Caco-2 (cell line): ENCODE data around the gene BUD13. TPM values are rescaled to one million over a fixed set of nuclear protein-coding genes. Genes with fewer than 3 reads are reported as not detected.

Experiments
- BruUV-seq: library from RNA; stranded (reverse); fragments of 400-500 nt; replicated peaks from 2 replicates; lab custom pipeline; 2021; lab: Mats Ljungman, UMichigan
- CTCF ChIA-PET: fragments of 300-600 bp; sonication (Branson Sonifier 250); formaldehyde crosslinking; loops from one replicate; lab custom pipeline; 2022; ENCODE audit warnings: antibody characterized with exemption; lab: Charles Lee
- POLR2A ChIA-PET: fragments of 300-600 bp; sonication (Branson Sonifier 250); formaldehyde crosslinking; loops from one replicate; lab custom pipeline; 2022; ENCODE audit warnings: antibody characterized with exemption; lab: Charles Lee
- DNase-seq, 2 experiments: peaks; one replicate each; pipeline versions ENCODE4 v3.0.0 to v3.0.0-alpha.2; 2020 to 2022
- H3K27me3 ChIP-seq: replicated peaks from 2 replicates; pipeline ENCODE4 v1.6.0; 2011; ENCODE audit warnings: low read length; ENCODE audit not compliant: control insufficient read depth, insufficient read depth
- H3K36me3 ChIP-seq: 2 replicates; pipeline ENCODE4 v1.5.1; 2011; ENCODE audit warnings: low read length; ENCODE audit not compliant: control insufficient read depth, insufficient read depth
- H3K4me1 ChIP-seq: fragments of 250-450 bp; sonication (Bioruptor Pico); 2 replicates; pipeline ENCODE4 v1.5.1; 2020; ENCODE audit warnings: mild to moderate bottlenecking
- H3K4me3 ChIP-seq: 2 replicates; pipeline ENCODE4 v1.5.1; 2011; ENCODE audit warnings: low read depth, mild to moderate bottlenecking, control low read depth, low read length
- H3K9me3 ChIP-seq: fragments of 250-450 bp; sonication (Bioruptor Pico); 2 replicates; pipeline ENCODE4 v1.5.1; 2020; ENCODE audit warnings: mild to moderate bottlenecking, moderate library complexity
- H3K27ac Mint-ChIP-seq: one replicate; pipeline ENCODE4 v1.8.0; 2022; ENCODE audit warnings: mixed read lengths; ENCODE audit not compliant: unreplicated experiment
- H3K27me3 Mint-ChIP-seq: one replicate; pipeline ENCODE4 v1.8.0; 2022; ENCODE audit warnings: mixed read lengths; ENCODE audit not compliant: insufficient read depth, unreplicated experiment
- H3K36me3 Mint-ChIP-seq: one replicate; pipeline ENCODE4 v1.8.0; 2022; ENCODE audit warnings: mild to moderate bottlenecking, mixed read lengths; ENCODE audit not compliant: insufficient read depth, unreplicated experiment
- H3K4me1 Mint-ChIP-seq: one replicate; pipeline ENCODE4 v1.8.0; 2022; ENCODE audit warnings: low read depth, mixed read lengths; ENCODE audit not compliant: unreplicated experiment
- H3K4me3 Mint-ChIP-seq: one replicate; pipeline ENCODE4 v1.8.0; 2022; ENCODE audit warnings: mild to moderate bottlenecking, moderate library complexity, mixed read lengths; ENCODE audit not compliant: unreplicated experiment
- H3K9me3 Mint-ChIP-seq: one replicate; pipeline ENCODE4 v1.8.0; 2022; ENCODE audit warnings: mixed read lengths; ENCODE audit not compliant: unreplicated experiment
- CTCF ChIP-seq, 2 experiments: fragments of 200-600 bp in 1 of 2; IDR thresholded peaks; 1 replicate in 1 of 2; 2 replicates in 1 of 2; pipeline versions ENCODE4 v1.5.1 to v1.8.0; 2011 to 2022; ENCODE audit warnings: antibody characterized with exemption in 1 of 2, control low read depth in 1 of 2, inconsistent platforms in 1 of 2, low read depth in 1 of 2, low read length in 1 of 2, mild to moderate bottlenecking in 1 of 2, moderate library complexity in 1 of 2; ENCODE audit not compliant: insufficient read depth in 1 of 2, severe bottlenecking in 1 of 2, unreplicated experiment in 1 of 2
- intact Hi-C: fragments of 100-400 bp; cut with micrococcal nuclease; formaldehyde crosslinking; loops from one replicate; pipeline ENCODE4 v1.10.0; 2022; ENCODE audit not compliant: unreplicated experiment
- total RNA-seq: library from RNA; stranded (reverse); gene quantifications from 2 replicates; pipeline ENCODE4 v1.2.3, GENCODE V29; 2022

The BUD13 gene
- total RNA-seq, 1 experiment from 2014 or later, result 42.6 TPM

- no peak overlapping the region for H3K4me3 ChIP-seq
- H3K4me1 ChIP-seq, result peaks cover 17% of the 10 kb centered on the region
- Mint-ChIP-seq H3K4me3 (no peak overlapping the region), H3K27me3 (no peaks in the 10 kb centered on the region), H3K9me3 (no peaks in the 10 kb centered on the region), H3K27ac (no peak overlapping the region), H3K36me3 (no peaks in the 10 kb centered on the region), H3K4me1 (peaks cover 5% of the 10 kb centered on the region)
- BruUV-seq, result no TSS peak
- peaks cover 7% of the 10 kb centered on the region for H3K9me3 ChIP-seq
- DNase-seq, result no peak
- TF ChIP-seq CTCF (IDR thresholded peaks at IDR 0.05; ENCODE audit: insufficient read depth in 1 of 2, low read depth in 1 of 2, low read length in 1 of 2, severe bottlenecking in 1 of 2, unreplicated experiment in 1 of 2), result no peak
- no peaks in the 10 kb centered on the region for H3K36me3 ChIP-seq
- POLR2A ChIA-PET, result no interaction called here
- H3K27me3 ChIP-seq, result no peaks in the 10 kb centered on the region
- intact Hi-C loops, result no loop called here
- CTCF ChIA-PET, result interaction anchor here (1.7 kb wide), 1 partner anchor 29 kb away, joined by 4 read pairs; the partner anchor contains the start of gene APOC3
Observed at GRCh38 chr11:116800610-116801009, 27.8 kb upstream of the BUD13 start.

- H3K27me3 ChIP-seq, result no peaks in the 10 kb centered on the region
- H3K9me3 ChIP-seq, result peaks cover 7% of the 10 kb centered on the region
- no peaks in the 10 kb centered on the region for H3K36me3 ChIP-seq
- BruUV-seq, result no TSS peak
- Mint-ChIP-seq H3K4me1 (peaks cover 9% of the 10 kb centered on the region), H3K36me3 (no peaks in the 10 kb centered on the region), H3K27ac (no peak overlapping the region), H3K9me3 (peaks cover 14% of the 10 kb centered on the region), H3K4me3 (no peak overlapping the region), H3K27me3 (no peaks in the 10 kb centered on the region)
- CTCF ChIA-PET, result no interaction called here
- no peak for TF ChIP-seq CTCF (IDR thresholded peaks at IDR 0.05; ENCODE audit: insufficient read depth in 1 of 2, low read depth in 1 of 2, low read length in 1 of 2, severe bottlenecking in 1 of 2, unreplicated experiment in 1 of 2)
- no peak overlapping the region for H3K4me3 ChIP-seq
- H3K4me1 ChIP-seq, result peaks cover 22% of the 10 kb centered on the region
- POLR2A ChIA-PET, result no interaction called here
- intact Hi-C loops, result no loop called here
- no peak for DNase-seq
Observed at GRCh38 chr11:116798368-116798767, 25.6 kb upstream of the BUD13 start.

- intact Hi-C loops, result no loop called here
- POLR2A ChIA-PET, result no interaction called here
- TF ChIP-seq CTCF (IDR thresholded peaks at IDR 0.05; ENCODE audit: insufficient read depth in 1 of 2, low read depth in 1 of 2, low read length in 1 of 2, severe bottlenecking in 1 of 2, unreplicated experiment in 1 of 2), result no peak
- CTCF ChIA-PET, result no interaction called here
- no peaks in the 10 kb centered on the region for H3K27me3 ChIP-seq
- peaks cover 28% of the 10 kb centered on the region for H3K4me1 ChIP-seq
- Mint-ChIP-seq H3K4me1 (peaks cover 15% of the 10 kb centered on the region), H3K36me3 (no peaks in the 10 kb centered on the region), H3K27me3 (no peaks in the 10 kb centered on the region), H3K27ac (no peak overlapping the region), H3K9me3 (peaks cover 14% of the 10 kb centered on the region), H3K4me3 (no peak overlapping the region)
- H3K36me3 ChIP-seq, result no peaks in the 10 kb centered on the region
- no peak overlapping the region for H3K4me3 ChIP-seq
- H3K9me3 ChIP-seq, result peaks cover 7% of the 10 kb centered on the region
- no TSS peak for BruUV-seq
- no peak for DNase-seq
Observed at GRCh38 chr11:116797816-116798215, 25.0 kb upstream of the BUD13 start.
